ENCODE data around the gene SLC6A18. TPM values are rescaled to one million over a fixed set of nuclear protein-coding genes. Genes with fewer than 3 reads are reported as not detected.

The SLC6A18 gene
- total and polyA plus RNA-seq, 2 of the 13 experiments (the other 11 are each of a cell fraction or from before 2014, with no cell fraction given) = not detected

- TF ChIP-seq SALL1 (CRISPR knock-in tag; IDR thresholded peaks at IDR 0.05) (no peak), ZNF383 (CRISPR knock-in tag; IDR thresholded peaks at IDR 0.05; ENCODE audit: borderline replicate concordance) (no peak), U2AF1 (optimal IDR thresholded peaks at IDR 0.05; ENCODE audit: low read depth, low read length) (no peak), MXI1 (IDR thresholded peaks at IDR 0.05; ENCODE audit: borderline replicate concordance, low read depth, low read length) (peak; percentile 98), NR1H2 (CRISPR knock-in tag; IDR thresholded peaks at IDR 0.05; ENCODE audit: borderline replicate concordance, low read depth) (no peak), HDAC6 (IDR thresholded peaks at IDR 0.05; ENCODE audit: low read depth, low read length) (no peak), MAFG (CRISPR knock-in tag; IDR thresholded peaks at IDR 0.05) (no peak), SRY (CRISPR knock-in tag; IDR thresholded peaks at IDR 0.05) (no peak), ZNF564 (CRISPR knock-in tag; IDR thresholded peaks at IDR 0.05) (peak; percentile 41; the same call in 1 of the 2 replicates), NKX3-1 (CRISPR knock-in tag; IDR thresholded peaks at IDR 0.05) (no peak), ZNF33B (CRISPR knock-in tag; IDR thresholded peaks at IDR 0.05) (no peak), E2F5 (CRISPR knock-in tag; conservative IDR thresholded peaks at IDR 0.05) (peak; percentile 45; the same call in 1 of the 2 replicates), SMYD3 (CRISPR knock-in tag; IDR thresholded peaks at IDR 0.05) (no peak), ZNF773 (CRISPR knock-in tag; IDR thresholded peaks at IDR 0.05; ENCODE audit: borderline replicate concordance) (no peak), ZNF761 (CRISPR knock-in tag; conservative IDR thresholded peaks at IDR 0.05) (no peak), NFE2L2 (IDR thresholded peaks at IDR 0.05; ENCODE audit: low read length) (no peak), YY1 (IDR thresholded peaks at IDR 0.05; ENCODE audit: insufficient read depth, insufficient replicate concordance, low read depth, low read length) (no peak), ZNF207 (IDR thresholded peaks at IDR 0.05; ENCODE audit: borderline replicate concordance) (no peak), CCAR2 (optimal IDR thresholded peaks at IDR 0.05; ENCODE audit: low read depth, low read length) (no peak), ZFYVE20 (CRISPR knock-in tag; IDR thresholded peaks at IDR 0.05; ENCODE audit: borderline replicate concordance, low read depth) (no peak), RFX1 (IDR thresholded peaks at IDR 0.05) (no peak), DPF2 (CRISPR knock-in tag; IDR thresholded peaks at IDR 0.05; ENCODE audit: borderline replicate concordance, low read depth) (no peak), SRF (IDR thresholded peaks at IDR 0.05; ENCODE audit: low read depth, low read length) (no peak), SOX13 (IDR thresholded peaks at IDR 0.05) (no peak), SOX13 (CRISPR knock-in tag; conservative IDR thresholded peaks at IDR 0.05 in 1 of 2, IDR thresholded peaks at IDR 0.05 in 1 of 2) (no peak), RNF2 (conservative IDR thresholded peaks at IDR 0.05; ENCODE audit: low read depth) (0 out of 2 replicates have a peak, but pooled peaks have one; percentile 28)
- TF ChIP-seq, protein P1, sequence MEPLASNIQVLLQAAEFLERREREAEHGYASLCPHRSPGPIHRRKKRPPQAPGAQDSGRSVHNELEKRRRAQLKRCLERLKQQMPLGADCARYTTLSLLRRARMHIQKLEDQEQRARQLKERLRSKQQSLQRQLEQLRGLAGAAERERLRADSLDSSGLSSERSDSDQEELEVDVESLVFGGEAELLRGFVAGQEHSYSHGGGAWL (CRISPR knock-in tag; IDR thresholded peaks at IDR 0.05) = no peak
- TF ChIP-seq, protein P2, sequence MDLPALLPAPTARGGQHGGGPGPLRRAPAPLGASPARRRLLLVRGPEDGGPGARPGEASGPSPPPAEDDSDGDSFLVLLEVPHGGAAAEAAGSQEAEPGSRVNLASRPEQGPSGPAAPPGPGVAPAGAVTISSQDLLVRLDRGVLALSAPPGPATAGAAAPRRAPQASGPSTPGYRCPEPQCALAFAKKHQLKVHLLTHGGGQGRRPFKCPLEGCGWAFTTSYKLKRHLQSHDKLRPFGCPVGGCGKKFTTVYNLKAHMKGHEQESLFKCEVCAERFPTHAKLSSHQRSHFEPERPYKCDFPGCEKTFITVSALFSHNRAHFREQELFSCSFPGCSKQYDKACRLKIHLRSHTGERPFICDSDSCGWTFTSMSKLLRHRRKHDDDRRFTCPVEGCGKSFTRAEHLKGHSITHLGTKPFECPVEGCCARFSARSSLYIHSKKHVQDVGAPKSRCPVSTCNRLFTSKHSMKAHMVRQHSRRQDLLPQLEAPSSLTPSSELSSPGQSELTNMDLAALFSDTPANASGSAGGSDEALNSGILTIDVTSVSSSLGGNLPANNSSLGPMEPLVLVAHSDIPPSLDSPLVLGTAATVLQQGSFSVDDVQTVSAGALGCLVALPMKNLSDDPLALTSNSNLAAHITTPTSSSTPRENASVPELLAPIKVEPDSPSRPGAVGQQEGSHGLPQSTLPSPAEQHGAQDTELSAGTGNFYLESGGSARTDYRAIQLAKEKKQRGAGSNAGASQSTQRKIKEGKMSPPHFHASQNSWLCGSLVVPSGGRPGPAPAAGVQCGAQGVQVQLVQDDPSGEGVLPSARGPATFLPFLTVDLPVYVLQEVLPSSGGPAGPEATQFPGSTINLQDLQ (CRISPR knock-in tag; IDR thresholded peaks at IDR 0.05) = no peak
Observed at GRCh38 chr5:1294835-1295649, 69.9 kb downstream of the SLC6A18 start, which contains the start of gene TERT (continued).

Data from HepG2 (cell line).